ENCODE measurements around the gene ESR1. TPM values are rescaled to one million over a fixed set of nuclear protein-coding genes. Genes with fewer than 3 reads are reported as not detected.
A peak's percentile ranks its signal among the peaks of the same experiment; 100 is the strongest.

The ESR1 gene
- total and polyA plus RNA-seq, 12 donors, result 0.09 to 1.9 (median 1.2) TPM

GRCh38 chr6:152121910-152122309 is 314.4 kb downstream of the ESR1 start:
- H3K27me3 ChIP-seq, result no peaks in the 10 kb centered on the region
- WGBS, 2 donors, result 38 to 41% methylated on average over 3 of the region's 3 CpGs
- no peak for DNase-seq
- H3K4me1 ChIP-seq, result peaks cover 0 to 29% (median 13%) of the 10 kb centered on the region in 9 donors
- peak in 5 of 8 donors; percentile 37 to 54 (median 40) for ATAC-seq
- peak overlapping the region in 1 of 10 donors; percentile 28 for H3K27ac ChIP-seq
- H3K4me3 ChIP-seq, result no peak overlapping the region
- intact Hi-C loops (cut with DNase I), result loop anchor here in 7 of 10 donors (1.0 to 10.0 kb wide), 8 partner anchors 350 to 677 kb away; no protein-coding TSS in a partner anchor
- TF ChIP-seq CTCF (IDR thresholded peaks at IDR 0.05), result no peak
- peaks cover 0 to 4% (median 0%) of the 10 kb centered on the region in 11 donors for H3K9me3 ChIP-seq
- H3K36me3 ChIP-seq, result peaks cover 0 to 81% (median 36%) of the 10 kb centered on the region in 9 donors

- Histone ChIP-seq H3K36me3 (peaks cover 0 to 87% (median 39%) of the 10 kb centered on the region in 9 donors), H3K4me3 (no peak overlapping the region), H3K9me3 (peaks cover 0 to 4% (median 0%) of the 10 kb centered on the region in 11 donors), H3K4me1 (peaks cover 0 to 29% (median 15%) of the 10 kb centered on the region in 9 donors), H3K27ac (peak overlapping the region in 1 of 10 donors; percentile 28), H3K27me3 (no peaks in the 10 kb centered on the region)
- ATAC-seq, result peak in 2 of 8 donors; percentile 14 to 35
- WGBS, 2 donors, result 78 to 87% methylated on average over 12 of the region's 12 CpGs
- TF ChIP-seq CTCF (IDR thresholded peaks at IDR 0.05), result no peak
- DNase-seq, result no peak
- intact Hi-C loops (cut with DNase I), result loop anchor here in 7 of 10 donors (1.0 to 10.0 kb wide), 8 partner anchors 350 to 678 kb away; no protein-coding TSS in a partner anchor
Measured at GRCh38 chr6:152122434-152122833, 315.0 kb downstream of the ESR1 start.

- intact Hi-C loops (cut with DNase I), result loop anchor here in 7 of 10 donors (5.0 to 10.0 kb wide), 7 partner anchors 351 to 678 kb away; no protein-coding TSS in a partner anchor
- DNase-seq, result no peak
- H3K27ac ChIP-seq, result no peak overlapping the region
- H3K4me3 ChIP-seq, result no peak overlapping the region
- 81 to 89% methylated on average over 3 of the region's 3 CpGs for WGBS, 2 donors
- peaks cover 0 to 3% (median 0%) of the 10 kb centered on the region in 11 donors for H3K9me3 ChIP-seq
- peaks cover 0 to 32% (median 20%) of the 10 kb centered on the region in 9 donors for H3K4me1 ChIP-seq
- H3K27me3 ChIP-seq, result no peaks in the 10 kb centered on the region
- no peak for TF ChIP-seq CTCF (IDR thresholded peaks at IDR 0.05)
- peaks cover 0 to 93% (median 39%) of the 10 kb centered on the region in 9 donors for H3K36me3 ChIP-seq
- no peak for ATAC-seq
Measured at GRCh38 chr6:152123076-152123475, 315.6 kb downstream of the ESR1 start.

GRCh38 chr6:152124429-152125074 is 317.1 kb downstream of the ESR1 start:
- H3K27ac ChIP-seq, result peak overlapping the region in 1 of 10 donors; percentile 16
- WGBS, 2 donors, result 50 to 59% methylated on average over 3 of the region's 3 CpGs
- no peaks in the 10 kb centered on the region for H3K27me3 ChIP-seq
- no peak overlapping the region for H3K4me3 ChIP-seq
- DNase-seq (no peak), ATAC-seq (peak in 6 of 8 donors; percentile 31 to 60 (median 49))
- peaks cover 0 to 45% (median 27%) of the 10 kb centered on the region in 9 donors for H3K4me1 ChIP-seq
- TF ChIP-seq CTCF (IDR thresholded peaks at IDR 0.05), result peak; percentile 49 to 84 (median 77)
- intact Hi-C loops (cut with DNase I), result loop anchor here (2.0 to 10.0 kb wide), 9 partner anchors 352 to 680 kb away; no protein-coding TSS in a partner anchor
- peaks cover 0 to 99% (median 42%) of the 10 kb centered on the region in 9 donors for H3K36me3 ChIP-seq
- H3K9me3 ChIP-seq, result no peaks in the 10 kb centered on the region

All from heart right ventricle (tissue), 16 donors.